Hematopoietic multipotent progenitor cell treated with erythropoietin and hydrocortisone succinate and interleukin-3 and kit ligand, for 6 days (in vitro differentiated cells): ENCODE results near the gene LIX1L.

Experiments
- DNase-seq: peaks from one replicate; pipeline ENCODE4 v3.0.0-alpha.2; 2015

Gene LIX1L

GRCh38 chr1:145957443-145958319, at the start of gene LIX1L:
LIX1L (minus strand) TSS chr1:145958017; CDS start chr1:145957927, 90 bp downstream.
- peak; percentile 100 for DNase-seq

GRCh38 chr1:146001709-146002108, 43.9 kb upstream of the LIX1L start:
- no peak for DNase-seq

- no peak for DNase-seq
Measured at GRCh38 chr1:145999321-146000024, 41.7 kb upstream of the LIX1L start.

GRCh38 chr1:145997718-145998023, 39.9 kb upstream of the LIX1L start:
- no peak for DNase-seq

GRCh38 chr1:145997016-145997717, 39.4 kb upstream of the LIX1L start:
- DNase-seq = peak; percentile 72

GRCh38 chr1:145996433-145997015, 38.7 kb upstream of the LIX1L start, which contains the start of gene TXNIP:
TXNIP (minus strand) TSS chr1:145996579; CDS start chr1:145996266, 313 bp downstream.
- DNase-seq = peak; percentile 99

- peak; percentile 48 for DNase-seq
Measured at GRCh38 chr1:145995964-145996432, 38.2 kb upstream of the LIX1L start.

GRCh38 chr1:145995148-145995881, 37.5 kb upstream of the LIX1L start:
- peak; percentile 50 for DNase-seq

GRCh38 chr1:145994391-145995120, 36.7 kb upstream of the LIX1L start:
- no peak for DNase-seq

- DNase-seq = no peak
Measured at GRCh38 chr1:145993618-145994390, 36.0 kb upstream of the LIX1L start.

- DNase-seq = no peak
Measured at GRCh38 chr1:145992958-145993617, 35.3 kb upstream of the LIX1L start.

- no peak for DNase-seq
Measured at GRCh38 chr1:145992502-145992936, 34.7 kb upstream of the LIX1L start.

GRCh38 chr1:145991735-145992412, 34.1 kb upstream of the LIX1L start:
- no peak for DNase-seq

- DNase-seq = no peak
Measured at GRCh38 chr1:145990249-145990855, 32.5 kb upstream of the LIX1L start.

- no peak for DNase-seq
Measured at GRCh38 chr1:145988773-145989172, 31.0 kb upstream of the LIX1L start.

- DNase-seq = no peak
Measured at GRCh38 chr1:145987926-145988325, 30.1 kb upstream of the LIX1L start.

GRCh38 chr1:145986551-145986950, 28.7 kb upstream of the LIX1L start:
- no peak for DNase-seq

GRCh38 chr1:145985502-145986439, 28.0 kb upstream of the LIX1L start:
- peak; percentile 49 for DNase-seq
